H54 (cell line): ENCODE results near the gene SORBS2.
"Not testable (repeated sequence)": the region's sequence is repeated elsewhere in the genome, so short reads cannot be mapped to it uniquely, and the experiment has no call there.

ENCODE experiments used
- DNase-seq: peaks from one replicate; pipeline ENCODE4 v3.0.0; 2011; ENCODE audit warnings: low spot score, mixed read lengths; ENCODE audit not compliant: insufficient read length
- FAIRE-seq: peaks from 3 replicates; lab custom pipeline; 2011; peaks lifted over from hg19 to GRCh38; lab: Jason Lieb, UNC
- POLR2A ChIP-seq: IDR thresholded peaks from 2 replicates; pipeline ENCODE4 v1.6.1; 2011; ENCODE audit warnings: low read depth, mild to moderate bottlenecking, low read length

The SORBS2 gene

GRCh38 chr4:185710487-185710995 lies 101.5 kb downstream of the SORBS2 start:
- no peak for TF ChIP-seq POLR2A
- FAIRE-seq (no peak), DNase-seq (no peak)

- no peak for TF ChIP-seq POLR2A
- FAIRE-seq (no peak), DNase-seq (no peak)
Observed at GRCh38 chr4:185709802-185710486, 102.0 kb downstream of the SORBS2 start.

GRCh38 chr4:185708348-185708747 lies 103.6 kb downstream of the SORBS2 start:
- no peak for TF ChIP-seq POLR2A
- no peak for DNase-seq
- FAIRE-seq: no peak

- not testable (repeated sequence) for FAIRE-seq
Observed at GRCh38 chr4:185707622-185708021, 104.4 kb downstream of the SORBS2 start.

GRCh38 chr4:185702147-185702663 lies 109.8 kb downstream of the SORBS2 start:
- DNase-seq (no peak), FAIRE-seq (no peak)
- TF ChIP-seq POLR2A: no peak

More at GRCh38 chr4:185707622-185708021, 104.4 kb downstream of the SORBS2 start:
- not testable (repeated sequence) for DNase-seq

- TF ChIP-seq POLR2A: no peak
- FAIRE-seq (no peak), DNase-seq (no peak)
Observed at GRCh38 chr4:185700630-185701029, 111.4 kb downstream of the SORBS2 start.

- TF ChIP-seq POLR2A: no peak
- no peak for DNase-seq
- FAIRE-seq: no peak
Observed at GRCh38 chr4:185700048-185700447, 111.9 kb downstream of the SORBS2 start.

GRCh38 chr4:185697488-185697887 lies 114.5 kb downstream of the SORBS2 start:
- DNase-seq: no peak
- no peak for FAIRE-seq
- TF ChIP-seq POLR2A: no peak

- no peak for FAIRE-seq
- no peak for TF ChIP-seq POLR2A
Observed at GRCh38 chr4:185695743-185696142, 116.3 kb downstream of the SORBS2 start.

GRCh38 chr4:185693548-185694215 lies 118.3 kb downstream of the SORBS2 start:
- DNase-seq: no peak
- no peak for TF ChIP-seq POLR2A
- FAIRE-seq: no peak

More at GRCh38 chr4:185695743-185696142, 116.3 kb downstream of the SORBS2 start:
- no peak for DNase-seq

GRCh38 chr4:185689407-185689806 lies 122.6 kb downstream of the SORBS2 start:
- no peak for TF ChIP-seq POLR2A
- no peak for FAIRE-seq
- no peak for DNase-seq

- no peak for TF ChIP-seq POLR2A
- no peak for FAIRE-seq
- DNase-seq: no peak
Observed at GRCh38 chr4:185685804-185686203, 126.2 kb downstream of the SORBS2 start.

GRCh38 chr4:185683896-185684295 lies 128.1 kb downstream of the SORBS2 start:
- DNase-seq (no peak), FAIRE-seq (no peak)
- no peak for TF ChIP-seq POLR2A

- no peak for DNase-seq
- no peak for TF ChIP-seq POLR2A
- FAIRE-seq: no peak
Observed at GRCh38 chr4:185683222-185683621, 128.8 kb downstream of the SORBS2 start.
